ENCODE results near the gene FOXP4.

The FOXP4 gene

GRCh38 chr6:41649596-41649995, 103.4 kb downstream of the FOXP4 start:
- DNase-seq: no peak

- no peak for DNase-seq
Measured at GRCh38 chr6:41650120-41650519, 103.9 kb downstream of the FOXP4 start.

- no peak for DNase-seq
Measured at GRCh38 chr6:41651246-41651961, 105.2 kb downstream of the FOXP4 start.

Measured in SHP77 (cell line).